HG03139 (cell line): Measurements from ENCODE around the gene SMAD3.

Experiments used
- ATAC-seq: cut with Tn5 transposase; IDR thresholded peaks from one replicate; pipeline ENCODE4 v1.9.1; 2021; ENCODE audit not compliant: unreplicated experiment

The SMAD3 gene

DNA sequence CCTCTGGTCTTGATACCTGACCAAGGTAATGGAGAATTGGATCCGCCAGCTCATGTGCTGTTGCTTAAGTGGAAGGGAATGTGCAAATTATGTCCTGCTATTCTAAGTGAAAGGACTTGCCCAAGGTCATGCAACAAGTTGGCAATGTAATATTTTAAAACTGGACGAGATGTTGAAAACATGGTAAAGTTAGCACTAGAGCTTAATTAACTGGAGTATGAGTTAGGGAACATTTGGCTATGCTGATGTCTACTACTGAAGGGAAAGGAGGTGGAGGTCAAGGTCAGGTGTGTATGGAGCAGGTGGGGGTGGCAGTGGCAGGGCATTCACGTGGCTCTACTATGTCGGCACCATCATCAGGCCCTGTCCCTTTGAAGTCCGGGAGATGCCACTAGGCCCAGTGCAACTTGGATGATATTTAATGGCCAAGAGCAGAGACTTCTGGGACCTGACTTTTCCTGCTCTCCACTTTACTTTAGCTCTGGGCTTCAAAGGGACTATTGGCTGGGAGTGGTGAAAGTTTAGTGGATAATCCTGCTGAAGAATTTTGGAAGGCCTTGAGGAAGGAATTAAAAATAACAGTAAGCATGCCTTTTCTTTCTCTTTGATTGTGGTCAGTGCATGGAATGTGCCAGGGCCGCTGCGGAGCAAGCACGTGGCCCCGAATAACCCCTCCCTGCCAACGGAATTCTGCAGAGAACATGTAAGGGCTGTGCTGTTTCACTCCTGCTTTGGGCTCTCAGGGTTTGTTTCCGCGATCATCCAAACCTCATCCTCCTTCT, 14.9 kb downstream of the SMAD3 start:
- ATAC-seq: no peak

- ATAC-seq: peak; percentile 42
Measured at GRCh38 chr15:67080900-67081431, 15.6 kb downstream of the SMAD3 start.

GRCh38 chr15:67082007-67082536, 16.7 kb downstream of the SMAD3 start:
- no peak for ATAC-seq

- no peak for ATAC-seq
Measured at GRCh38 chr15:67083135-67083762, 17.8 kb downstream of the SMAD3 start.

DNA sequence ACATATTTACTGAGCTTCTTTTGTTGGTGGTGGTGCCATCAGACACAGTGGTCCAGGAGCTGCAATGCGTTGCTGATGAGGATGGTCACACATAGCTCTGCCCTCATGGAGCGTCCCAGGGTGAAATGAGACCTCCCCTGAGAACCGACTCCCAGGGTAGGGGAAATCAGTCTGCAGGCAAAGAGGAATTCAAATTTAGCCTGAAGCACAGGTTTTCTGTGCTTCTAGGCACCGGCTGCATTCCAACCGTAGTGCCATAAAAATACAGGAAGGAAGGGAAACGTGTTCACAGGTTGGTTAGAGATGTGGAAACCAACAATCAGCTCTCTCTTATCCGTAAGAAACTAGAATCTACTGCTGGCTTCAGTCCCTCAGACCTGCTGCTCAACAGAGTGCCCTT, 19.2 kb downstream of the SMAD3 start:
- no peak for ATAC-seq

DNA sequence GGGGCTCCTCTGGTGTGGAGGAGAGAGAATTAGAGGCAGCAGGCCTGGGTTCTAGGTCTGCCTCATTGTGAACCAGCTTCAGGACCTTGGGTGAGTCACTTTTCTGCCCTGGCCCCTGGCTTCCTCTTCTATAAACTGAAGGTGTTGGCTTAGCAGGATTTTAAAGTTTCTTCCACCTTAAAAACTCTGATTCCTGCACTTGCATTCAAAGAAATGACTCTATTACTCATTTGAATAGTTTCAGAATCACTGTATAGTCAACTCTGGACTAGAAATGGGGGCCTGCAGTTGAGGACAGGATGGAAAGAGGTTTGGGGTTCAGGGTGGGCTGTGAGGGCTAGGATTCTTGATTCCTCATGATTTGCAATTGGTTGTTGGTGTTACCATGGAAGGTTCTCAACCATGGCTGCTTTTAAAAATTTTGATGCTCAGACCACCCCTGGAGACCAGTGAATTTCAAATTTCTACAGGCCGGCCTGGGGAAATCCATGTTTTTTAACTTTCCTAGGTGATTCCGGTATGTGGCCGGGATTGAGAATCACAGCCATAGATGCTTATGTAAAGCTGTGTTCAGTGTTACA, 19.9 kb downstream of the SMAD3 start:
- no peak for ATAC-seq

DNA sequence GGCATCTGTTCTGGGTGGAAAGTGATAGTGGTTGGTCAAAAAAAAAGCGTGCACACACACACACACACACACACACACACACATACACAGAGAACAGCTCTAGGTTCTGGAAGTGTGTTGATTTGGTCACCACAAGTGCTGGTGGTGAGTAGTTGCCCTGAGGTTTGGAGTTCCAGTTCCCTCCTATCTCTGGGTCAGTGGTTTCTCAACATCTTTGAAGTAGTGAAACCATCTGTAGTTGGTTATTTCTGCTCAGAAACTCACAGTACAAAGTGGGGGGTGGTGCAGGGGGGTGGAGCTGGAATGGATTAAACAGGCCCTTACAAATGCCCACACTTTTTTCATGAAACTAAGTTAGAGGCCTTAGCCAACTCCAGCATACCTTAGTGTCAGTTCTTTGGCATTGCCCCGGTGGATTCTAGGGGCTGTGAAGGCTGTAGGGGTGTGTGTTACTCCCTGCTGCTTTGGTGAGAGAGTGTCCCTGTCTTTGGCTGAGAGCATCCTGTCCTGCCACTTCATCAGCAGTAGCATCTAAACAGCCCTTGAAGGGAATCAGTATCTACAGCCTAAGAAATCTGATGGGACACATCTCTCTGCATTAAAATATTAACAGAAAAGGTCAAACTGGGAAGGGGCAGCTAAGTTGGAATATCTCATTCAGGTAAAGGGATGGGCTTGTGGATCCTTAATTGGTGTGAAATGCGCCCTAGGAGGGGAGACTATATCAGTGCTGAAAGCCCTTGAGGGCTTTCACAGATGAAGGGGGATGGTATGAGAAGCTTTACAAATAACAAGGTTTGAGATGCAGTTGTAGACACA, 20.6 kb downstream of the SMAD3 start:
- peak; percentile 47 for ATAC-seq

DNA sequence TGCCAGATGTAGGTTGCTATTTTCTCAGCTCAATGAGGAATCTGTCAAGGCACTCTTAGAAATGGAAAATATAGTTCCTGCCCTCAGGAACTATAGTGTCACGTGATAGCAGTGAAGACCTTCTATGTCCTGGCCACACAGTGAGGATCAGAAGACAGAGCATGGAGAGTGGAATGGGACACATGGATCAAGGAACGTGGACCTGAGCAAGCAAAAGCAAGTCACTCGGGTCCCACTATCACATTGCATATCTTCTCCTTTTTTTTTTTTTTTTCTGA, 21.2 kb downstream of the SMAD3 start:
- no peak for ATAC-seq

DNA sequence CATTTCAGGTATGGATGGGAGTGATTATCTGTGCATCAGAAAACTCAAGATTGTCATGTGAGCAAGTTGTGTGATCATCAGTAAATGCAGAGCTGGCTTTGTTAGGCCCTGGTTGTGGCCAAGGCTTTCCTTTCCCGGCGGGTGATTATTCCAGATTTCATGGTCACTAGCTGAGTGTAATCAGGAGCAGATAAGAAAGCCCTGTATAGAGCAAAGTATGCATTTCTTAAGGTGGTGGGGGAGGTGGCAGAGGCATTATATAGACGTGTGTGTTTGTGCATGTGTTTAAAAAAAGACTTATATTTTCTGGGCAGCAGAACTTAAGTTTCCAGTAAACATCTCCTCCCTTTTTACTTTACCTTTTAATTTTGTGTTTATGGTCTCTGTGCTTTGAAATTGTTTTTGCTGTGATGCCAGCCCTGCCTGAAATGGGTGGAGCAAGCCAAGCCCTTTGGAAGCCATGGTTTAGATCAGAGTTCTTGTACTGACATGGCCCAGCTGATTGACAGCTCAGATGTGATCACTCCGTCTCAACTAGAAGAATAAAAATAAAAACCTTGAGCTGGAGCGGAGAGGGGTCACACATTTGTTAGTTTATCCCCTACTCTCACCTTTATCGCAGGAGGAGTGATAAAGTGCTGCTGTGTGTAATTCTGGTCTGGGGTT, 22.2 kb downstream of the SMAD3 start:
- ATAC-seq: no peak

- ATAC-seq: no peak
Measured at GRCh38 chr15:67089217-67090193, 24.1 kb downstream of the SMAD3 start.

DNA sequence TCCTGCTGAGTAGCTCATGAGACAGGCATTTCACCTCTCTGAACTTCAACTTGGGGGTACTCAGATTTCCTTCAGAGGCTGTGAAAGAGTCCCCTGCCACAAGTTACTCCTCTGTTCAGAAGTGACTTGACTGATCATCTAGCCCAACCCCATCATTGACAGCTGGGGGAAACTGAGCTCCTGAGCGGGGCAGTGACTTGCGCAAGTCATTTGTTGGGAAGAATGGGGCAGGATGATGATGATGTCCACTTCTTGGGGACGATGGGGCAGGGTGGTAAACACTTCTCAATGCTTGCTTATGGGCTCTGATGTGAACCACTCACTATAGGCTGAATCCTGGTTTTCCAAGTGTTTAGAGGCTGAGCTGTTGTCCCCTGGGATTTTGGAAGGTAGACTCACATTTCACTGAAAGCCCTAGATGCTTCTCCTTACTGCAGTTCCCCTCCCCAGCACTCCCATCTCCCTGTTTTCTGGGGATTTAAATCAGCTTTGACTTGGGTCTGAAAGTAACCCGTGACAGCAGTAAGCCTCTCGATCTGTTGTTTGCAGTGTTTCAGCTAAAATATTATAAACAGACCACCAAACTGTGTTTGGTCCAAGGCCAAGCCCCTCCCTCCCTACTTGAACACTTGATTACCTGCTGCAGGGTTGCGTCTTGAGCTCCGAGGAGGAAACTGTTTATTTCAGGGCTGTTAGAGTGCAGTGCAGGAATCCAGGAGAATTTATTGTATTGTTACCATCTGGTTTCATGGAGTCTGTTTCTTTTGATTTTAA, 25.1 kb downstream of the SMAD3 start:
- ATAC-seq: no peak

- ATAC-seq: peak; percentile 75
Measured at GRCh38 chr15:67091071-67091979, 25.9 kb downstream of the SMAD3 start.

- ATAC-seq: no peak
Measured at GRCh38 chr15:67091980-67092677, 26.7 kb downstream of the SMAD3 start.

GRCh38 chr15:67092752-67093503, 27.5 kb downstream of the SMAD3 start:
- no peak for ATAC-seq

DNA sequence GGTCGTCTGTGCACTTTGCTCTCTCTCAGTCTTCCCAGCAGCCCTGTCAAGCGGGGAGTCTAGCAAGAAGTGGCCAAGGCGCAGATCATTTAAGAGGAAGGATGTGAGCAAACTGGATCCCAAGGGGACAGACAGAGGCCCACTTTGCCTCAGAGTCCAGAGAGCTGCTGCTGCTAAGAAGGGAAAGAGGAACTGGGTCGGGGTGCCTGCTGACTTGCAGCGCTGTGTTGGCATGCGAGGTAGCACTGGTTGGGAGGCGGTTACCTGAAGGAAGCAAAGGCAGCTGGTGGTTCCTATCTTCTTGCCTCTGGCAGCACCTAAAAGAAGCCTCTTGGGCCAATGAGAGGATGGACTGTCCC, 28.1 kb downstream of the SMAD3 start:
- no peak for ATAC-seq

- no peak for ATAC-seq
Measured at GRCh38 chr15:67094001-67094826, 28.8 kb downstream of the SMAD3 start.
